Osteocyte (in vitro differentiated cells): ENCODE measurements around the gene KLK10. TPM values are rescaled to one million over a fixed set of nuclear protein-coding genes. Genes with fewer than 3 reads are reported as not detected.
"Not testable (repeated sequence)": the region's sequence is repeated elsewhere in the genome, so short reads cannot be mapped to it uniquely, and the experiment has no call there.

ENCODE experiments used
- DNase-seq: peaks from one replicate; pipeline ENCODE4 v3.0.0; 2021; ENCODE audit warnings: mixed read lengths; ENCODE audit not compliant: unreplicated experiment; ENCODE audit errors: extremely low spot score
- H3K27ac Mint-ChIP-seq: one replicate; pipeline ENCODE4 v1.8.0; 2021; ENCODE audit warnings: mild to moderate bottlenecking, mixed read lengths; ENCODE audit not compliant: unreplicated experiment
- H3K27me3 Mint-ChIP-seq: one replicate; pipeline ENCODE4 v1.8.0; 2021; ENCODE audit warnings: mixed read lengths; ENCODE audit not compliant: unreplicated experiment
- H3K36me3 Mint-ChIP-seq: one replicate; pipeline ENCODE4 v1.8.0; 2021; ENCODE audit warnings: mixed read lengths; ENCODE audit not compliant: unreplicated experiment
- H3K4me1 Mint-ChIP-seq: one replicate; pipeline ENCODE4 v1.8.0; 2021; ENCODE audit warnings: mixed read lengths; ENCODE audit not compliant: unreplicated experiment
- H3K4me3 Mint-ChIP-seq: one replicate; pipeline ENCODE4 v1.8.0; 2021; ENCODE audit warnings: mild to moderate bottlenecking, moderate library complexity, mixed read lengths; ENCODE audit not compliant: unreplicated experiment
- H3K9me3 Mint-ChIP-seq: one replicate; pipeline ENCODE4 v1.8.0; 2021; ENCODE audit warnings: mixed read lengths; ENCODE audit not compliant: unreplicated experiment
- total RNA-seq: library from RNA; stranded (reverse); gene quantifications from 2 replicates; pipeline ENCODE4 v1.2.1, GENCODE V29; 2021
- TF ChIP-seq, protein P1 (sequence below): fragments of 200-600 bp; sonication (generic); IDR thresholded peaks from 2 replicates; pipeline ENCODE4 v1.5.0; 2021; ENCODE audit warnings: antibody characterized with exemption, mild to moderate bottlenecking, moderate library complexity

KLK10 gene
- total RNA-seq, 1 donor from 2014 or later, result not detected

DNA sequence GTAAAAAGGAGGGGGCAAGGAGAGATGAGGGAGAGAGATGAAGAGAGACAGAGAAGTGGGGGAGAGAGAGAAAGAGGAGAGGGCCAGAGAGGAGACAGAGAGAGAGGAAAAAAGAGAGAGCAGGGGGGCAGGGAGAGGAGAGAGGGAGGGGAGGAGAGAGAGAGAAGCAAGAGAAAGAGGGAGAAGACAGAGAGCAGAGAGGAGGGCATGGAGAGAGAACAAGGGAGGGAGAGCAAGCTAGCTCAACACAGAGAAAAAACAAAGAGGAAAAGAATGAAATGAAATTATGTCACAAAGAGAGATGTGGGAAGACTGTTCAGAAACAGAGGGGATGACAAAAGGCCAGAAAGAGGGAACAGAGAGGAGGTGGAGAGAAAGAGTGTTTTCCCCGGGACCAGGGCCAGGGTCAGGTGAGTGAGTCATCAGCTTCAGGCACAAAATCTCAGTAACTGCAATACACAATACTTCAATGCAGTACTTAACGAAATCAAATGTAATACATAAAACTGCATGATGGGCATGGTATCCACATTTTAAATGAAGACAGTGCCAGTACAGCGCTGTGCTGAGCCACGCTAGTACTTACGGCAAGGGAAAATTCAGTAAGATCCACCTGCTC is 40.6 kb downstream of the KLK10 start:
- no peaks in the 10 kb centered on the region for H3K4me1 Mint-ChIP-seq

GRCh38 chr19:50977626-50978025 is 41.9 kb downstream of the KLK10 start:
- Mint-ChIP-seq H3K27me3 (no peaks in the 10 kb centered on the region), H3K9me3 (no peaks in the 10 kb centered on the region), H3K27ac (no peak overlapping the region), H3K36me3 (no peaks in the 10 kb centered on the region), H3K4me3 (no peak overlapping the region), H3K4me1 (no peaks in the 10 kb centered on the region)
- no peak for DNase-seq
- TF ChIP-seq, protein P1, sequence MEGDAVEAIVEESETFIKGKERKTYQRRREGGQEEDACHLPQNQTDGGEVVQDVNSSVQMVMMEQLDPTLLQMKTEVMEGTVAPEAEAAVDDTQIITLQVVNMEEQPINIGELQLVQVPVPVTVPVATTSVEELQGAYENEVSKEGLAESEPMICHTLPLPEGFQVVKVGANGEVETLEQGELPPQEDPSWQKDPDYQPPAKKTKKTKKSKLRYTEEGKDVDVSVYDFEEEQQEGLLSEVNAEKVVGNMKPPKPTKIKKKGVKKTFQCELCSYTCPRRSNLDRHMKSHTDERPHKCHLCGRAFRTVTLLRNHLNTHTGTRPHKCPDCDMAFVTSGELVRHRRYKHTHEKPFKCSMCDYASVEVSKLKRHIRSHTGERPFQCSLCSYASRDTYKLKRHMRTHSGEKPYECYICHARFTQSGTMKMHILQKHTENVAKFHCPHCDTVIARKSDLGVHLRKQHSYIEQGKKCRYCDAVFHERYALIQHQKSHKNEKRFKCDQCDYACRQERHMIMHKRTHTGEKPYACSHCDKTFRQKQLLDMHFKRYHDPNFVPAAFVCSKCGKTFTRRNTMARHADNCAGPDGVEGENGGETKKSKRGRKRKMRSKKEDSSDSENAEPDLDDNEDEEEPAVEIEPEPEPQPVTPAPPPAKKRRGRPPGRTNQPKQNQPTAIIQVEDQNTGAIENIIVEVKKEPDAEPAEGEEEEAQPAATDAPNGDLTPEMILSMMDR, result no peak

More for the DNA sequence above, 40.6 kb downstream of the KLK10 start:
- Mint-ChIP-seq H3K27ac (no peak overlapping the region), H3K9me3 (no peaks in the 10 kb centered on the region), H3K36me3 (no peaks in the 10 kb centered on the region), H3K27me3 (no peaks in the 10 kb centered on the region), H3K4me3 (no peak overlapping the region)
- DNase-seq, result no peak
- TF ChIP-seq, protein P1, result no peak

GRCh38 chr19:50975766-50976165 is 43.7 kb downstream of the KLK10 start:
- H3K36me3 Mint-ChIP-seq, result no peaks in the 10 kb centered on the region
- no peaks in the 10 kb centered on the region for H3K27me3 Mint-ChIP-seq
- H3K4me3 Mint-ChIP-seq, result no peak overlapping the region
- H3K4me1 Mint-ChIP-seq, result no peaks in the 10 kb centered on the region
- TF ChIP-seq, protein P1, result no peak
- H3K27ac Mint-ChIP-seq, result no peak overlapping the region
- no peak for DNase-seq
- H3K9me3 Mint-ChIP-seq, result no peaks in the 10 kb centered on the region

DNA sequence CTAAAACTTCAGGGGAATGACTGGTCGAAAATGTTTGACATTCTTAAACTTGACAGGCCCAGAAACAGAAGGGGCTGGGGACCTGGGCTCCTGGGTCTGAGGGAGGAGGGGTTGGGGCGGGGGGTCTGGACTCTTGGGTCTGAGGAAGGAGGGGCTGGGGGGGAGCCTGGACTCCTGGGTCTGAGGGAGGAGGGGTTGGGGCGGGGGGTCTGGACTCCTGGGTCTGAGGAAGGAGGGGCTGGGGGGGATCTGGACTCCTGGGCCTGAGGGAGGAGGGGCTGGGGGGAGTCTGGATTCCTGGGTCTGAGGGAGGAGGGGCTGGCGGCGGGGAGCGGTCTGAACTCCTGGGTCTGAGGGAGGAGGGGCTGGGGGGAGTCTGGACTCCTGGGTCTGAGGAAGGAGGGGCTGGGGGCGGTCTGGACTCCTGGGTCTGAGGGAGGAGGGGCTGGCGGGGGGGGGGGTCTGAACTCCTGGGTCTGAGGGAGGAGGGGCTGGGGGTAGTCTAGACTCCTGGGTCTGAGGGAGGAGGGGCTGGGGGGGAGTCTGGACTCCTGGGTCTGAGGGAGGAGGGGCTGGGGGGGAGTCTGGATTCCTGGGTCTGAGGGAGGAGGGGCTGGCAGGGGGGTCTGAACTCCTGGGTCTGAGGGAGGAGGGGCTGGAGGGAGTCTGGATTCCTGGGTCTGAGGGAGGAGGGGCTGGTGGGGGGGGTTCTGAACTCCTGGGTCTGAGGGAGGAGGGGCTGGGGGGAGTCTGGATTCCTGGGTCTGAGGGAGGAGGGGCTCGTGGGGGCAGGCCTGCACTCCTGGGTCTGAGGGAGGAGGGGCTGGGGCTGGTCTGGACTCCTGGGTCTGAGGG is 44.6 kb downstream of the KLK10 start:
- no peak overlapping the region for H3K27ac Mint-ChIP-seq
- TF ChIP-seq, protein P1, result no peak
- H3K4me1 Mint-ChIP-seq, result no peaks in the 10 kb centered on the region
- no peaks in the 10 kb centered on the region for H3K36me3 Mint-ChIP-seq
- no peak for DNase-seq
- no peaks in the 10 kb centered on the region for H3K9me3 Mint-ChIP-seq
- H3K27me3 Mint-ChIP-seq, result no peaks in the 10 kb centered on the region
- no peak overlapping the region for H3K4me3 Mint-ChIP-seq

DNA sequence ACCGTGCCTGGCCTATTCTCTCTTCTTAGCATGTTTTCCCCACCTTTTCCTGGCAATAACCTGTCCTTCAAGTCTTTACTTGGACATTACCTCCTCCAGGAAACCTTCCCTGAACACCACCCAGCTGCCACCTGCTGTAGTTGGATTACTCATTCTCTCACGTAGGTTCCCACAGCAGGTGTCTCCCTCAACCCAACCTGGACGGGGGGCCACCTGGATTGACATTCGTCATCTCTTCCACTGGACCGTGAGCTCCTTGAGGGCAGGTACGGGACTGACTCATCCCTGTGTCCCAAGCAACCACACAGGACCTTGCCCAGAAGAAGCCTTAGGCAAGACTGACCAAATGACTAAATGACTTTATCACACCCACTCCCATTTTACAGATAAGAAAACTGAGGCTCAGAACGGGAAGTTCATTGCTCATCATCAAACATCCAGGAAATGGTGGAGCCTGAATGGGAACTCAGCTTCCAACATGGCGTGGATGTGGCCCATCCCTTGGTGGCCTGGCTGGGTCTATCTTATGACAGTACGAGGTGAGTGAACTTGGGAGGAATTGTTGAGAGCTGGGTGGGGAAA is 46.6 kb downstream of the KLK10 start:
- H3K27ac Mint-ChIP-seq, result no peak overlapping the region

GRCh38 chr19:50969810-50970209 is 49.7 kb downstream of the KLK10 start:
- DNase-seq, H3K4me1 Mint-ChIP-seq, H3K36me3 Mint-ChIP-seq, H3K27ac Mint-ChIP-seq, H3K9me3 Mint-ChIP-seq, H3K4me3 Mint-ChIP-seq, H3K27me3 Mint-ChIP-seq: not testable (repeated sequence)

More for the DNA sequence above, 46.6 kb downstream of the KLK10 start:
- H3K36me3 Mint-ChIP-seq, result no peaks in the 10 kb centered on the region
- no peaks in the 10 kb centered on the region for H3K9me3 Mint-ChIP-seq
- TF ChIP-seq, protein P1, result no peak
- no peak overlapping the region for H3K4me3 Mint-ChIP-seq
- peaks cover 2% of the 10 kb centered on the region for H3K27me3 Mint-ChIP-seq
- DNase-seq, result no peak
- no peaks in the 10 kb centered on the region for H3K4me1 Mint-ChIP-seq
